ENCODE data around the gene DRAM1. TPM values are rescaled to one million over a fixed set of nuclear protein-coding genes. Genes with fewer than 3 reads are reported as not detected.

Gene DRAM1
- total RNA-seq, 1 donor from 2014 or later, result 35.3 TPM

Other genes with a start within 250 kb of the DRAM1 start
- 63.3 TPM for gene CHPT1, start 179.9 kb upstream of the DRAM1 start, total RNA-seq
- not detected for gene SYCP3, start 138.1 kb upstream of the DRAM1 start, total RNA-seq
- 26.0 TPM for gene GNPTAB, start 46.6 kb upstream of the DRAM1 start, total RNA-seq
- gene WASHC3, start 184.4 kb downstream of the DRAM1 start, total RNA-seq, result 51.7 TPM
- gene NUP37, start 242.5 kb downstream of the DRAM1 start, total RNA-seq, result 19.8 TPM
- 2.3 TPM for gene PARPBP, start 242.6 kb downstream of the DRAM1 start, total RNA-seq

All from mesenteric fat pad (tissue), 1 donor.